Cardiac muscle cell (in vitro differentiated cells and primary cell): ENCODE results near the gene CFI. TPM values are rescaled to one million over a fixed set of nuclear protein-coding genes. Genes with fewer than 3 reads are reported as not detected.

Experiments used
- DNase-seq, 2 donors: peaks; one replicate each; pipeline versions ENCODE4 v3.0.0 to v3.0.0-alpha.2; 2010 to 2017; ENCODE audit warnings: low read depth in 1 of 2, low spot score in 1 of 2
- H3K27ac ChIP-seq: fragments of 200-600 bp; sonication (generic); 2 replicates; pipeline ENCODE4 v1.5.1; 2016
- H3K27me3 ChIP-seq: fragments of 200-600 bp; sonication (generic); 2 replicates; pipeline ENCODE4 v1.6.0; 2016; ENCODE audit warnings: control low read depth
- H3K36me3 ChIP-seq: fragments of 200-600 bp; sonication (generic); 2 replicates; pipeline ENCODE4 v1.5.1; 2016; ENCODE audit warnings: control low read depth
- H3K4me1 ChIP-seq: fragments of 200-600 bp; sonication (generic); 2 replicates; pipeline ENCODE4 v1.8.1; 2017; ENCODE audit warnings: low read depth, mild to moderate bottlenecking, mixed run types
- H3K4me3 ChIP-seq: fragments of 200-600 bp; sonication (generic); 2 replicates; pipeline ENCODE4 v1.5.1; 2016; ENCODE audit warnings: mild to moderate bottlenecking
- H3K9me3 ChIP-seq: fragments of 200-600 bp; sonication (generic); 2 replicates; pipeline ENCODE4 v1.5.1; 2017; ENCODE audit warnings: low read depth, mild to moderate bottlenecking, control low read depth
- polyA plus RNA-seq: library from polyadenylated mRNA; unstranded; fragments of >200 nt; fragmentation: Nextera tagmentation; extraction: Ambion mirVana; gene quantifications from 2 replicates; pipeline ENCODE4 v1.2.1, GENCODE V29; 2016
- total RNA-seq: library from RNA; depleted of rRNA; stranded (reverse); fragments of >200 nt; gene quantifications from 2 replicates; pipeline ENCODE4 v1.2.3, GENCODE V29; 2016
- TF ChIP-seq, protein P1 (sequence below): IDR thresholded peaks from 2 replicates; pipeline ENCODE4 v1.5.1; 2012; ENCODE audit warnings: low read depth, mild to moderate bottlenecking, low read length

CFI gene
- total and polyA plus RNA-seq, 2 experiments from 2014 or later = 2.1 to 5.2 TPM

DNA sequence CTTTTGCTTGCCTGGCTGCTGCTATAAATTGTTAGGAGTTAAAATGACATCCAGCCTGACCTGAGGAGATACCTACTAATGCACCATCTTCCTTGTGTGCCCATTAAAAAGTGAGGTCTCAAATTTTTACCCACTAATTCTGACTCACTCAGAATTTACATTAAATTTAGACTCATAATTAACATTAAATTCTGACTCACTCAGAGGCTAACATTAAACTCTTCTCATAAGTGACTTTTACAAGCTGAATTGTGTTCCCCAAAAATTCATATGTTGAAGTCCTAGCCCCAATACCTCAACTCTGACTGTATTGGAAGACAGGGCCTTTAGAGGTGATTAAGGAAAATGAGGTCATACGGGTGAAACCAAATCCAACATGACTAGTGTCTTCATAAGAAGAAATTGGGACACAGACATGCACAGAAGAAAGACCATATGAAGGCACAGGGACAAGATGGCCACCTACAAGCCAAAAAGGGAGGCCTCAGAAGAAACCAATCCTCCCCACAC, 110.3 kb downstream of the CFI start:
- Histone ChIP-seq H3K4me3 (no peak overlapping the region), H3K27ac (no peak overlapping the region), H3K4me1 (no peaks in the 10 kb centered on the region), H3K9me3 (no peaks in the 10 kb centered on the region), H3K27me3 (no peaks in the 10 kb centered on the region), H3K36me3 (peaks cover 21% of the 10 kb centered on the region)
- TF ChIP-seq, protein P1, sequence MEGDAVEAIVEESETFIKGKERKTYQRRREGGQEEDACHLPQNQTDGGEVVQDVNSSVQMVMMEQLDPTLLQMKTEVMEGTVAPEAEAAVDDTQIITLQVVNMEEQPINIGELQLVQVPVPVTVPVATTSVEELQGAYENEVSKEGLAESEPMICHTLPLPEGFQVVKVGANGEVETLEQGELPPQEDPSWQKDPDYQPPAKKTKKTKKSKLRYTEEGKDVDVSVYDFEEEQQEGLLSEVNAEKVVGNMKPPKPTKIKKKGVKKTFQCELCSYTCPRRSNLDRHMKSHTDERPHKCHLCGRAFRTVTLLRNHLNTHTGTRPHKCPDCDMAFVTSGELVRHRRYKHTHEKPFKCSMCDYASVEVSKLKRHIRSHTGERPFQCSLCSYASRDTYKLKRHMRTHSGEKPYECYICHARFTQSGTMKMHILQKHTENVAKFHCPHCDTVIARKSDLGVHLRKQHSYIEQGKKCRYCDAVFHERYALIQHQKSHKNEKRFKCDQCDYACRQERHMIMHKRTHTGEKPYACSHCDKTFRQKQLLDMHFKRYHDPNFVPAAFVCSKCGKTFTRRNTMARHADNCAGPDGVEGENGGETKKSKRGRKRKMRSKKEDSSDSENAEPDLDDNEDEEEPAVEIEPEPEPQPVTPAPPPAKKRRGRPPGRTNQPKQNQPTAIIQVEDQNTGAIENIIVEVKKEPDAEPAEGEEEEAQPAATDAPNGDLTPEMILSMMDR = no peak
- no peak for DNase-seq

Other genes with a start within 250 kb of the CFI start
- gene MCUB, start 241.8 kb downstream of the CFI start, total RNA-seq = 0.56 and 1.4 TPM in 2 replicates
- gene MCUB, start 241.8 kb downstream of the CFI start, polyA plus RNA-seq = 3.1 and 3.2 TPM in 2 replicates
- gene CASP6, start 98.6 kb downstream of the CFI start, total RNA-seq = 23.4 and 28.9 TPM in 2 replicates
- 45.6 and 47.1 TPM in 2 replicates for gene CASP6, start 98.6 kb downstream of the CFI start, polyA plus RNA-seq
- 35.9 and 52.5 TPM in 2 replicates for gene PLA2G12A, start 71.9 kb downstream of the CFI start, total RNA-seq
- 82.6 and 96.9 TPM in 2 replicates for gene PLA2G12A, start 71.9 kb downstream of the CFI start, polyA plus RNA-seq
- 11.9 and 13.4 TPM in 2 replicates for gene GAR1, start 13.8 kb upstream of the CFI start, total RNA-seq
- 29.2 and 37.4 TPM in 2 replicates for gene GAR1, start 13.8 kb upstream of the CFI start, polyA plus RNA-seq
- not detected in 2 replicates for gene RRH, start 26.0 kb upstream of the CFI start, total RNA-seq
- gene RRH, start 26.0 kb upstream of the CFI start, polyA plus RNA-seq = 0.15 TPM in 2 replicates
- gene LRIT3, start 46.1 kb upstream of the CFI start, total RNA-seq = 0.11 and 0.15 TPM in 2 replicates
- 0.12 TPM in 1 of 2 replicates, not detected in the other for gene LRIT3, start 46.1 kb upstream of the CFI start, polyA plus RNA-seq
- gene EGF, start 110.9 kb upstream of the CFI start, total RNA-seq = 3.7 and 11.0 TPM in 2 replicates
- 3.0 TPM in 2 replicates for gene EGF, start 110.9 kb upstream of the CFI start, polyA plus RNA-seq